AG04450 (cell line): ENCODE results near the gene PPARA. TPM values are rescaled to one million over a fixed set of nuclear protein-coding genes. Genes with fewer than 3 reads are reported as not detected.
"Not testable (repeated sequence)": the region's sequence is repeated elsewhere in the genome, so short reads cannot be mapped to it uniquely, and the experiment has no call there.

Experiments
- CTCF ChIA-PET: fragments of 300-600, 350-600 bp; formaldehyde crosslinking; extraction: SDS; loops from one replicate; lab custom pipeline; 2022; ENCODE audit warnings: antibody characterized with exemption, inconsistent platforms; lab: Charles Lee
- POLR2A ChIA-PET: fragments of 350-600 bp; formaldehyde crosslinking; extraction: SDS; loops from one replicate; lab custom pipeline; 2021; ENCODE audit warnings: antibody characterized with exemption, inconsistent platforms; lab: Yijun Ruan, JAX
- DNase-seq: peaks from one replicate; pipeline ENCODE4 v3.0.0-alpha.2; 2011; ENCODE audit warnings: low read depth, low spot score
- H3K27ac ChIP-seq: one replicate; pipeline ENCODE4 v1.5.1; 2012; ENCODE audit warnings: low read depth, low read length, control low read depth
- H3K27me3 ChIP-seq: one replicate; pipeline ENCODE4 v1.6.0; 2012; ENCODE audit warnings: low read length; ENCODE audit not compliant: control insufficient read depth, insufficient read depth
- H3K4me3 ChIP-seq: 2 replicates; pipeline ENCODE4 v1.5.1; 2011; ENCODE audit warnings: mild to moderate bottlenecking, low read depth, low read length, control low read depth
- H3K9me3 ChIP-seq: 2 replicates; pipeline ENCODE4 v1.5.1; 2012; ENCODE audit warnings: low read length; ENCODE audit not compliant: control insufficient read depth, insufficient read depth
- CTCF ChIP-seq: IDR thresholded peaks from 2 replicates; pipeline ENCODE4 v1.5.1; 2011; ENCODE audit warnings: low read depth, low read length, control low read depth, inconsistent platforms
- polyA plus RNA-seq: library from polyadenylated mRNA; depleted of rRNA; stranded (reverse); fragments of >200 nt; gene quantifications from 2 replicates; pipeline ENCODE4 v1.2.3, GENCODE V29; 2011

Gene PPARA
- polyA plus RNA-seq, 1 experiment, result 10.4 TPM

- no peak for DNase-seq
- H3K4me3 ChIP-seq, result no peak overlapping the region
- peaks cover 3% of the 10 kb centered on the region for H3K27me3 ChIP-seq
- no peak overlapping the region for H3K27ac ChIP-seq
- CTCF ChIA-PET, result no interaction called here
- TF ChIP-seq CTCF, result no peak
- H3K9me3 ChIP-seq, result no peaks in the 10 kb centered on the region; the same call in 1 of the 2 replicates
- POLR2A ChIA-PET, result no interaction called here
Observed at GRCh38 chr22:46129390-46130041, 20.8 kb upstream of the PPARA start.

GRCh38 chr22:46131151-46131587, 19.2 kb upstream of the PPARA start:
- ChIA-PET POLR2A (no interaction called here), CTCF (no interaction called here)
- Histone ChIP-seq H3K9me3 (no peaks in the 10 kb centered on the region; the same call in 1 of the 2 replicates), H3K27me3 (peaks cover 3% of the 10 kb centered on the region), H3K4me3 (no peak overlapping the region), H3K27ac (no peak overlapping the region)
- no peak for DNase-seq
- peak; percentile 35 for TF ChIP-seq CTCF

- H3K27ac ChIP-seq, DNase-seq, H3K9me3 ChIP-seq, H3K4me3 ChIP-seq, CTCF ChIA-PET, H3K27me3 ChIP-seq: not testable (repeated sequence)
- POLR2A ChIA-PET, result interaction anchor here (0.7 kb wide), 1 partner anchor 16 kb away, joined by 3 read pairs; no protein-coding TSS in a partner anchor
Observed at GRCh38 chr22:46132193-46132829, 18.0 kb upstream of the PPARA start.

- Histone ChIP-seq H3K4me3 (no peak overlapping the region), H3K9me3 (no peaks in the 10 kb centered on the region; the same call in 1 of the 2 replicates), H3K27ac (no peak overlapping the region), H3K27me3 (peaks cover 3% of the 10 kb centered on the region)
- CTCF ChIA-PET, result no interaction called here
- POLR2A ChIA-PET, result no interaction called here
- no peak for TF ChIP-seq CTCF
- no peak for DNase-seq
Observed at GRCh38 chr22:46132830-46133587, 17.3 kb upstream of the PPARA start.

GRCh38 chr22:46133588-46133855, 16.8 kb upstream of the PPARA start:
- TF ChIP-seq CTCF, result no peak

More at GRCh38 chr22:46133588-46133855, 16.8 kb upstream of the PPARA start:
- Histone ChIP-seq H3K27ac (no peak overlapping the region), H3K4me3 (no peak overlapping the region), H3K27me3 (peaks cover 3% of the 10 kb centered on the region), H3K9me3 (no peaks in the 10 kb centered on the region; the same call in 1 of the 2 replicates)
- POLR2A ChIA-PET, result no interaction called here
- CTCF ChIA-PET, result no interaction called here
- no peak for DNase-seq
